Caco-2 (cell line): ENCODE measurements around the gene GREB1. TPM values are rescaled to one million over a fixed set of nuclear protein-coding genes. Genes with fewer than 3 reads are reported as not detected.

ENCODE experiments used
- BruUV-seq: library from RNA; stranded (reverse); fragments of 400-500 nt; replicated peaks from 2 replicates; lab custom pipeline; 2021; lab: Mats Ljungman, UMichigan
- CTCF ChIA-PET: fragments of 300-600 bp; sonication (Branson Sonifier 250); formaldehyde crosslinking; loops from one replicate; lab custom pipeline; 2022; ENCODE audit warnings: antibody characterized with exemption; lab: Charles Lee
- POLR2A ChIA-PET: fragments of 300-600 bp; sonication (Branson Sonifier 250); formaldehyde crosslinking; loops from one replicate; lab custom pipeline; 2022; ENCODE audit warnings: antibody characterized with exemption; lab: Charles Lee
- DNase-seq, 2 experiments: peaks; one replicate each; pipeline versions ENCODE4 v3.0.0 to v3.0.0-alpha.2; 2020 to 2022
- H3K27me3 ChIP-seq: replicated peaks from 2 replicates; pipeline ENCODE4 v1.6.0; 2011; ENCODE audit warnings: low read length; ENCODE audit not compliant: control insufficient read depth, insufficient read depth
- H3K36me3 ChIP-seq: 2 replicates; pipeline ENCODE4 v1.5.1; 2011; ENCODE audit warnings: low read length; ENCODE audit not compliant: control insufficient read depth, insufficient read depth
- H3K4me1 ChIP-seq: fragments of 250-450 bp; sonication (Bioruptor Pico); 2 replicates; pipeline ENCODE4 v1.5.1; 2020; ENCODE audit warnings: mild to moderate bottlenecking
- H3K4me3 ChIP-seq: 2 replicates; pipeline ENCODE4 v1.5.1; 2011; ENCODE audit warnings: low read depth, mild to moderate bottlenecking, control low read depth, low read length
- H3K9me3 ChIP-seq: fragments of 250-450 bp; sonication (Bioruptor Pico); 2 replicates; pipeline ENCODE4 v1.5.1; 2020; ENCODE audit warnings: mild to moderate bottlenecking, moderate library complexity
- H3K27ac Mint-ChIP-seq: one replicate; pipeline ENCODE4 v1.8.0; 2022; ENCODE audit warnings: mixed read lengths; ENCODE audit not compliant: unreplicated experiment
- H3K27me3 Mint-ChIP-seq: one replicate; pipeline ENCODE4 v1.8.0; 2022; ENCODE audit warnings: mixed read lengths; ENCODE audit not compliant: insufficient read depth, unreplicated experiment
- H3K36me3 Mint-ChIP-seq: one replicate; pipeline ENCODE4 v1.8.0; 2022; ENCODE audit warnings: mild to moderate bottlenecking, mixed read lengths; ENCODE audit not compliant: insufficient read depth, unreplicated experiment
- H3K4me1 Mint-ChIP-seq: one replicate; pipeline ENCODE4 v1.8.0; 2022; ENCODE audit warnings: low read depth, mixed read lengths; ENCODE audit not compliant: unreplicated experiment
- H3K4me3 Mint-ChIP-seq: one replicate; pipeline ENCODE4 v1.8.0; 2022; ENCODE audit warnings: mild to moderate bottlenecking, moderate library complexity, mixed read lengths; ENCODE audit not compliant: unreplicated experiment
- H3K9me3 Mint-ChIP-seq: one replicate; pipeline ENCODE4 v1.8.0; 2022; ENCODE audit warnings: mixed read lengths; ENCODE audit not compliant: unreplicated experiment
- intact Hi-C: fragments of 100-400 bp; cut with micrococcal nuclease; formaldehyde crosslinking; loops from one replicate; pipeline ENCODE4 v1.10.0; 2022; ENCODE audit not compliant: unreplicated experiment
- total RNA-seq: library from RNA; stranded (reverse); gene quantifications from 2 replicates; pipeline ENCODE4 v1.2.3, GENCODE V29; 2022
- TF ChIP-seq, protein P1 (sequence below), 2 experiments: fragments of 200-600 bp in 1 of 2; IDR thresholded peaks; 1 replicate in 1 of 2; 2 replicates in 1 of 2; pipeline versions ENCODE4 v1.5.1 to v1.8.0; 2011 to 2022; ENCODE audit warnings: antibody characterized with exemption in 1 of 2, control low read depth in 1 of 2, inconsistent platforms in 1 of 2, low read depth in 1 of 2, low read length in 1 of 2, mild to moderate bottlenecking in 1 of 2, moderate library complexity in 1 of 2; ENCODE audit not compliant: insufficient read depth in 1 of 2, severe bottlenecking in 1 of 2, unreplicated experiment in 1 of 2

GREB1 gene
- total RNA-seq, 1 experiment from 2014 or later: 2.4 TPM

DNA sequence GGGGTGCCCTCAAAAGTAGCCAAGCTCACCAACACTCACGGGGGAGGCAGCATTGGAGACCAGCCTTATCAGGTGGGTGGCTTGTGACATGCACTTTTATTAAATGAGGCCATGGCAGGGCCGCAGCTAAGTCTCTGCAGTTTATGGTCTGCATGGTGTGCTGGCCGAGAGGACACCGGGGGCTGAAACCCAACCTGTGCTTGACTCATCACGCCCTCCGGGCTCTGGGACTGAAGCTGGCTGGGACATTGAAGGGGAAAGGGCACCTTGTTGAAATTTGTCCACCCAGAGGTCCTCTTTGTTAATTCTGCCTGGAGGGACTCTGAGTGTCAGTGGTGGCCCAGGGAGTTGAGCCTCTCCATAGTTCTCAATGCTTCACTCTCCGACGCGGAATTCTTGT lies 153.9 kb downstream of the GREB1 start:
- Histone ChIP-seq H3K27me3 (no peaks in the 10 kb centered on the region), H3K9me3 (no peaks in the 10 kb centered on the region), H3K4me1 (no peaks in the 10 kb centered on the region), H3K4me3 (no peak overlapping the region), H3K36me3 (no peaks in the 10 kb centered on the region)
- POLR2A ChIA-PET: no interaction called here
- no peaks in the 10 kb centered on the region for H3K4me1 Mint-ChIP-seq
- CTCF ChIA-PET: interaction anchor here (0.6 to 0.7 kb wide), 3 partner anchors 92 to 555 kb away, joined by 3 to 4 read pairs (median 4); a partner anchor contains a TSS
- TF ChIP-seq, protein P1, sequence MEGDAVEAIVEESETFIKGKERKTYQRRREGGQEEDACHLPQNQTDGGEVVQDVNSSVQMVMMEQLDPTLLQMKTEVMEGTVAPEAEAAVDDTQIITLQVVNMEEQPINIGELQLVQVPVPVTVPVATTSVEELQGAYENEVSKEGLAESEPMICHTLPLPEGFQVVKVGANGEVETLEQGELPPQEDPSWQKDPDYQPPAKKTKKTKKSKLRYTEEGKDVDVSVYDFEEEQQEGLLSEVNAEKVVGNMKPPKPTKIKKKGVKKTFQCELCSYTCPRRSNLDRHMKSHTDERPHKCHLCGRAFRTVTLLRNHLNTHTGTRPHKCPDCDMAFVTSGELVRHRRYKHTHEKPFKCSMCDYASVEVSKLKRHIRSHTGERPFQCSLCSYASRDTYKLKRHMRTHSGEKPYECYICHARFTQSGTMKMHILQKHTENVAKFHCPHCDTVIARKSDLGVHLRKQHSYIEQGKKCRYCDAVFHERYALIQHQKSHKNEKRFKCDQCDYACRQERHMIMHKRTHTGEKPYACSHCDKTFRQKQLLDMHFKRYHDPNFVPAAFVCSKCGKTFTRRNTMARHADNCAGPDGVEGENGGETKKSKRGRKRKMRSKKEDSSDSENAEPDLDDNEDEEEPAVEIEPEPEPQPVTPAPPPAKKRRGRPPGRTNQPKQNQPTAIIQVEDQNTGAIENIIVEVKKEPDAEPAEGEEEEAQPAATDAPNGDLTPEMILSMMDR (IDR thresholded peaks at IDR 0.05; ENCODE audit: insufficient read depth in 1 of 2, low read depth in 1 of 2, low read length in 1 of 2, severe bottlenecking in 1 of 2, unreplicated experiment in 1 of 2): no peak
- H3K36me3 Mint-ChIP-seq: no peaks in the 10 kb centered on the region
- H3K4me3 Mint-ChIP-seq: no peak overlapping the region
- no TSS peak for BruUV-seq
- DNase-seq: no peak
- peaks cover 10% of the 10 kb centered on the region for H3K27me3 Mint-ChIP-seq
- intact Hi-C loops: loop anchor here (1.0 kb wide), 1 partner anchor 92 kb away; no protein-coding TSS in a partner anchor
- H3K27ac Mint-ChIP-seq: no peak overlapping the region
- no peaks in the 10 kb centered on the region for H3K9me3 Mint-ChIP-seq

DNA sequence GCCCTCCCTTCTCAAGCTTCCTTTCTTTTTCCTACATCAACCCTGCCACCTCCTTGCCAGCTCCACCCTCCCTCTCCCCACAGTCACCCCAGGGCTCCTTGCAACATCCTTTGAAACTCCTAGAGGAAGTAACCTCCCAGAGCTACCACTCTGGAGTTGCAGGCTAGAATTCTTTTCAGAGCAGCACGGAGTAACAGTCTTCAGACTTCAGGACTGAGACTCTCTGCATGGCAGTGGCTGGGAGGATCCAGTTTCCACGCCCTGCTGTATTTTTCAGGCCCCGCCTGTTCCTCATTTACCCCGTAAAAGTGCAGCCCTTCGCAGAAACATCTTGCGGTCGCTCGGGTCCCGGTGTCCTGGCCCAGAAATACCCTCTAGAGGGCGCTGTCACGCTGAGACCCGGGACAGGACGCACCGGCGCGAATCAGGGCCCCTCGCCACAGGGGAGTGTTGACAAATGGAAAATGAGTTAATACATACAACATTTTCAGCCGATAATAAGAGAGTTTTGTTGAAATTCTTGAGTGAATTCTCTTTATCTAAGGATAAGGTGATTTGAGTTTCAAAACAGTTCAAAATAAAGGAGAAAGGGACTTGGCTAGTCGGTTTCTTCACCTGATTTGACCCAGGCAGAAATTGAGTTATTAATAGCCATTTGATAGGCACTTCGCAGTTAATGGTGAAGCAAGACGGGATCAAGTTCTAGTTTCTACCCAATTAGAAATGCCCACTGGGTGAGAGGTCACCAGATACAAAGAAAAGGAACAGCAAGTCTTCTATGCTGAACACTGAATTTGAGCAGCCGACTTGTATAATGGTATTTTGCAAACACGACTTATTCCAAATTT lies 154.6 kb downstream of the GREB1 start:
- BruUV-seq: no TSS peak
- Histone ChIP-seq H3K9me3 (no peaks in the 10 kb centered on the region), H3K4me3 (no peak overlapping the region), H3K27me3 (no peaks in the 10 kb centered on the region), H3K4me1 (0 out of 2 replicates have a peak, but pooled peaks cover 4% of the 10 kb centered on the region), H3K36me3 (no peaks in the 10 kb centered on the region)
- no peak overlapping the region for H3K27ac Mint-ChIP-seq
- no peaks in the 10 kb centered on the region for H3K9me3 Mint-ChIP-seq
- CTCF ChIA-PET: interaction anchor here (0.6 to 0.7 kb wide), 3 partner anchors 91 to 555 kb away, joined by 3 to 4 read pairs (median 4); a partner anchor contains a TSS
- peaks cover 6% of the 10 kb centered on the region for H3K27me3 Mint-ChIP-seq
- intact Hi-C loops: loop anchor here (1.0 kb wide), 1 partner anchor 91 kb away; no protein-coding TSS in a partner anchor
- H3K4me1 Mint-ChIP-seq: no peaks in the 10 kb centered on the region
- no peaks in the 10 kb centered on the region for H3K36me3 Mint-ChIP-seq
- TF ChIP-seq, protein P1 (IDR thresholded peaks at IDR 0.05; ENCODE audit: insufficient read depth in 1 of 2, low read depth in 1 of 2, low read length in 1 of 2, severe bottlenecking in 1 of 2, unreplicated experiment in 1 of 2): peak; percentile 62 to 74
- POLR2A ChIA-PET: no interaction called here
- peak overlapping the region; percentile 32 for H3K4me3 Mint-ChIP-seq
- peak; percentile 56 to 68 for DNase-seq

DNA sequence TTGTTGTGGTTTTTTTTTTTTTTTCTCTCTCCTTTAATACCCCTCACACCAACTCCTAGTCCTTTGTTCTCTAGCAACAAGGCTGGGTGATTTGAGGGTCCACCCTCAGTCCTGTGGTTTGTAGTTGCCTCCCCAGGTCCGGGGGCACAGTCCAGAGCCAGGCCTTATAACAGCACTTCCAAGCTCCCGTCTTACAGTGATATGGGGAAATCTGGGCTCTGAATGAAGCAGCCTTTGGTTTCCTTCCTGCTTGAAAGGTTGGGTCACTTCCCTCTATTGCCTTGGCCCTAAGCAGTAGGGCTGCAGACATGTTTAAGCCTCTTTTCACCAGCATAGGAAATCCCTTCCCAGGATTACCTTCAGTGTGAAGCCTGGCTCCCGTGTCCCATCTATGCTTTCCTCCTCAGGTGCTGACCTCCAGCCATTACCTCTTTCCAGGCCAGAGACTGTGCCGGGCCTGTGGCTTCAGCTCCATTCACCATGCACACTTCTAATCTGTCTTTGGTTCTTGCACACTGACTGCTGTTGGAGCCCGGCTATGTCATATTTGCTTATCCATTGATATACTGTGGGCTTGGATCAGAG lies 157.3 kb downstream of the GREB1 start:
- 0 out of 2 replicates have a peak, but pooled peaks cover 4% of the 10 kb centered on the region for H3K4me1 ChIP-seq
- H3K4me3 ChIP-seq: no peak overlapping the region
- Mint-ChIP-seq H3K4me1 (no peaks in the 10 kb centered on the region), H3K27ac (no peak overlapping the region), H3K27me3 (no peaks in the 10 kb centered on the region), H3K4me3 (no peak overlapping the region), H3K9me3 (no peaks in the 10 kb centered on the region), H3K36me3 (no peaks in the 10 kb centered on the region)
- DNase-seq: no peak
- BruUV-seq: no TSS peak
- ChIA-PET POLR2A (no interaction called here), CTCF (no interaction called here)
- H3K36me3 ChIP-seq: no peaks in the 10 kb centered on the region
- no peaks in the 10 kb centered on the region for H3K27me3 ChIP-seq
- intact Hi-C loops: no loop called here
- TF ChIP-seq, protein P1 (IDR thresholded peaks at IDR 0.05; ENCODE audit: insufficient read depth in 1 of 2, low read depth in 1 of 2, low read length in 1 of 2, severe bottlenecking in 1 of 2, unreplicated experiment in 1 of 2): no peak
- H3K9me3 ChIP-seq: no peaks in the 10 kb centered on the region
